Superior temporal gyrus (tissue), 1 donor: Measurements from ENCODE around the gene PAX3.

Experiments used
- DNase-seq: peaks from one replicate; pipeline ENCODE4 v3.0.0-alpha.2; 2016; ENCODE audit errors: extremely low spot score

The PAX3 gene

DNA sequence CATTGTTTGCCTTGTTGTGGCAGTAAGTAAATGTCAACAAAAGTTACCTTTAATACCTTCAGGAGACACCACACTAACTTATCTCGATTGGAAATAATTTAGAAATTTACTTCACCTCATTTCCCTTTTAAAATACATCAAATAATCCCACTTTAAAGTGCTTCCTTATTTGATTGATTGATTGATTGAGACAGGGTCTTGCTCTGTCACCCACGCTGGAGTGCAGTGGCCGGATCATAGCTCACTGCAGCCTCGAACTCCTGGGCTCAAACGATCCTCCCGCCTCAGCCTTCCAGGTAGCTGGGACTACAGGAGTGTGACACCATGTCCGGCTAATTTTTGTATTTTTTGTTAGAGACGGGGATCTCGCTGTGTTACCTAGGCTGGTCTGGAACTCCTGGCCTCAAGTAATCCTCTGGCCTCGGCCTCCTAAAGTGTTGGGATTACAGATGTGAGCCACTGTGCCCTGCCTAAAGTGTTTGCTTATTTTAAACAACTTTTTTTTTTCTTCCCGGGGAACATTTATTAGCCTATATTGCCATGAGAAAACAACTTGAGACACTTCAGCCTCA lies 12.0 kb upstream of the PAX3 start:
- no peak for DNase-seq

DNA sequence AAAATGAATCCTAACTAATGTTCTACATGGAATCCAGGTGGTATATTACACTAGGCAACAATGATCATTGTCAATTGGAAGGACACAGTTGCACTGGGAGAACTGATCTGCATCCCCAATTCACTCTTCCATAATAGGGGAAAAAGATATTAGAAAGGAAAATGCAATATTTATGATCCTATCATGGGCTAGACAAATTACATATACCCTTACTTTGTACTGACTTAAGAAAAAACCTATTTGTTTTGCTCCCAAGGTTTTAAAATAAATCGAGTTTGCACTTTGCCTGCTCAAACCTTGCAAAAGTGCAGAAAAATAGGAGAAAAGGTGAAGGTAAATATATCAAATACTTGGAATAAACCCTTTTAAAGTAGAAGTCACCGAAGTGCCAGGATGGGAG lies 11.0 kb upstream of the PAX3 start:
- no peak for DNase-seq

DNA sequence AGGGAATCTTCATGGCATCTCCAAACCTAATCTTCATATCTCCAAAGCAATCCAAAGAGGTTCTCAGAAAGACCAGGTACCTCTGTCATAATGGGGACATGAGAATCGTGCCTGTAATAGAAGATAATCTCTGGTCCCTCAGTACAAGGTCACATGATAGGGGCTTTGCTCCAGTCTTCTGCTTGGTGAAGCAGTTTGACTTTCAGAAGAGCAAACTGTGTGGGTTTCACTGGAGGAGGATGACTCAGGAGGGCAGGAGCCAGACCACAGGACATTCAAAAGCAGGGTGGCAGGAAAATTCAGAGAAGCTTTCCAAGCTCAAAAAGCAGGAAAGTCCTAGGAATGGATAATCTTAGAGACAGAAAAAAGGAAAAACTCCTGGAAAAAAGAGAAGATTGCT lies 10.6 kb upstream of the PAX3 start:
- no peak for DNase-seq

DNA sequence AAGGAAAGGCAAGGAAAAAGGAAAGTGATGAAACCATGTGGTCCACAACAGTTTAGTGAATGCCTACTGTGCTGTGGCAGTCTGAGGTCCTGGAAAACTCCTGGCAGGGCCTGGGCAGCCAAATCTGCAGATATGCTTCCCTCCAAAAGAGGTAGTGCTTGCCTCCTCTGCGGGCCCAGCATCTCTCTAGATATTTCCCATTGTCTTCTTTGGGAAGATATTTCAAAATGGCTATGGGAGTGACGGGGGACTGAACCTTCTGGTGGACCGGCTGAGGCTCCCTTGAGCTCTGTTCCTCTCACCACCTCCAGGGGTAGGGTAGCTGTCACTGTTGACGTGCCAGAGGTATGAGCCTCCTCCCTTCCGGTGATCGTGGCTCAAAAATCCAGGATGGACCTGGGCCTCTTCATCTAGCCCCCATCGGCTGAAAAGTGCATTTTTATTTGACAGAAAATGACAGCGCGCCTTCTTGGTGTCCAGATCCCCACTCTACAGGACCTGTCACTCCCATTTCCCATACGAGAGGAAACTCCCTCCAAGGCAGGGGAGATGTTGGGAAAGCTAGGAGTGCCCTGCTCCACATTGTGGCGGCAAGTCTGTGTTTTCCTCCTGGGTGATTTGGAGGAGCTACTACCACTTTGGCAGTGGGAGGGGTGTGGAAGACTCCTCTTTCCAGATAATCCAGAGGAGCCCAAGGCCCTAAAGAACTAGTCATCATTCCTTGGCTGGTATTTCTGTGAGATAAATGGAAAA lies 9.4 kb upstream of the PAX3 start:
- DNase-seq, result no peak

DNA sequence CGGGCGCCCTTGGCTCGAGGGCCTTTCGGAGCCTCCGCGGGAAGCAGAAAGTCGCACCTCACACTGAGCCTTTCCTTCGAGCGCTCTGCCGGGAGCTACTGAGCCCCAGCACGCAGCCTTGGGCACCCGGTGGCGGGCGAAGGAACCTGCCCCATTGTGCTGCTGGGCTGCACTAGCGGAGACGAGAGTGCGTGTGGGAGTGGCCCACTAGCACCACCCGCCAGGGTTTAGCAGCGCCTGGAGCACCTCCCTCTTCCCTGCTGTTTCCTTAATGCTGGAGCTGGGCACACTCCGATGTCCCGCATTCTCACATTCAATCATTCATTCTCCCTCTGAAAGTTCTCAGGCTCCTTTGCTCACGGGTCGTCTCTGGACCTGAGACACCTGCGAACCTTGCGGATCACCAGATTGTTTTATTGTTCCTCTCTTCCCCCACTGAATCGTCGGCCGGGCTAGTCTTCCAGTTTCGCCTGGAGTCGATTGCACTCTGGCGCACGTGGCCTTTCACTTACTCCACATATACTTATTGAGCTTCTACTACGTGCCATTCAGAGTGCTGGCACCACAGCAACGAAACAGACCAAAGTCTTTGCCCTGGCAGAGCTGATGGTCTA lies 8.5 kb upstream of the PAX3 start:
- DNase-seq, result no peak

DNA sequence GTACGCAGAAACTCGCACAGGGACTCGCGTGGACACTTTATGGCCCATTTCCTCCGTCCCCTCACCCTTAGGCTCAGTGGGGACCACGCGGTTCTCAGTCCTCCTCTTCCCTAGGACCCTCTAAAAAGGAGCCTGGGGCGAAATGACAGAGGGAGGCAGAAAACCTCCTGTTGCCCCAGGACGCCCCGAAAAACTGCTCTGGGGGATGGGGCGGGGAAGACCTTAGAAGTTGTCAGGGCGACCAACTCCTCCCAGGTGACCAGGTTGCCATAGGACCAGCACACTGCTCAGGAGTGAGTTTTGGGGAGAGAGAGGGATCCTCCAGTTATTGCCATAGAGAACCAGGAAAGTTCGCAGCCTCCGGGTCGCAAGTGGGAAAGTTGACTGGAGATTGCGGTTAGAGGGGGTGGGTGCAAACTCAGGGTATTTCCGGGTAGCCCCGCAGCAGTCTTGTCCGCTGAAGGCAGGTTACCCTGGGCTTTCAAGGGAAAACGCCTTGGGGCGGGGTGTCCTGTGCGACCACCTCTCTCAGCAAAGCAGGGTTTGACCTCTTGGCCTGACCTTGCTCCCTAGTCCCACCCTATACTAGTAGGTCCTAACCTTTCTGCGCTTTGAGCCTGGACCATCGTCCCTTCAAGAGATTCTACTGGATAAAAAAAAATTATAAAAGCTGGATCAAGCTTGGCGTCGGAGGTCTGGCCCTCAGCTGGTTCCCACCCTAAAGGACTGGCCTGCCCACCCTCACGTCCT lies 7.8 kb upstream of the PAX3 start:
- DNase-seq, result no peak

DNA sequence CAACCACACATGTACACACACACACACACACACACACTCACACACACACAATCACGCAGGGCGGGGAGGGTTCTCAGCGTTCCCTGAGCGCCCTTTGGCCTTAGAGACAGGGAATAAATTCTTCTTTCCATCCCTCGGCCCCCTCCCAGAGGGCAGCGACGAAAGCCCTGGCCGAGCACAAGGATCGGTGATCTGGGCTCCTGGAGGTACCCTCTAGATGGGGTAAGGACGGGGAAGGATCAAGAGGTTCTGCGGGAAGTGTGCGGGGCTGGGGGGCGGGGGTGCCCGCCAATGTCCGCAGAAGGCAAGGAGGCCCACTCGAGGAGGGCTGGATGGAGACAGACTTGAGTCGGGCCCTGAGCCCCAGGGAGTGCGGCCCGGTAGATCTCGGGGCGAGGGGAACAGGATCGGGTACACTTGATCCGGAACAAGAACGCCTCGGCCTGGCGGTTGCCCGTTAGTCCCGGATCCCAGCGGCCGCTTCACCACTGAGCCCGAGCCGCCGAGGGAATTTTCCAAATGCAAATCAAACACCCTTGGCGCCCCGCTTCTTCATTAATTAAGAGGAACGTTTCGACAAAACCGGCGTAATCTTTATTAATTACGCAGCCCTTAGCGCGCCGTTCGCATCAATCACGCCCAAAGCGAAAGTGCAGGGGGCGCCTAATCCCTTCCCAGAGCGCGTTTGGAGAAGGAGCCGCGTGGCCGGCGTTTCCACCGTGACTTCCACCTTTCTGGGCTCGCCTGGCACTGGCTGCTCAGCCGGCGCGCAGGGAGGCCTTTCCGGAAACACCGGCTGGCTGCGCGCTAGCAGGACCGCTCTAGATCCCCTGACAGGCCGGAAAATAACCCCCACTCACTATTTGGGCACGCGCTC lies 7.0 kb upstream of the PAX3 start:
- no peak for DNase-seq

DNA sequence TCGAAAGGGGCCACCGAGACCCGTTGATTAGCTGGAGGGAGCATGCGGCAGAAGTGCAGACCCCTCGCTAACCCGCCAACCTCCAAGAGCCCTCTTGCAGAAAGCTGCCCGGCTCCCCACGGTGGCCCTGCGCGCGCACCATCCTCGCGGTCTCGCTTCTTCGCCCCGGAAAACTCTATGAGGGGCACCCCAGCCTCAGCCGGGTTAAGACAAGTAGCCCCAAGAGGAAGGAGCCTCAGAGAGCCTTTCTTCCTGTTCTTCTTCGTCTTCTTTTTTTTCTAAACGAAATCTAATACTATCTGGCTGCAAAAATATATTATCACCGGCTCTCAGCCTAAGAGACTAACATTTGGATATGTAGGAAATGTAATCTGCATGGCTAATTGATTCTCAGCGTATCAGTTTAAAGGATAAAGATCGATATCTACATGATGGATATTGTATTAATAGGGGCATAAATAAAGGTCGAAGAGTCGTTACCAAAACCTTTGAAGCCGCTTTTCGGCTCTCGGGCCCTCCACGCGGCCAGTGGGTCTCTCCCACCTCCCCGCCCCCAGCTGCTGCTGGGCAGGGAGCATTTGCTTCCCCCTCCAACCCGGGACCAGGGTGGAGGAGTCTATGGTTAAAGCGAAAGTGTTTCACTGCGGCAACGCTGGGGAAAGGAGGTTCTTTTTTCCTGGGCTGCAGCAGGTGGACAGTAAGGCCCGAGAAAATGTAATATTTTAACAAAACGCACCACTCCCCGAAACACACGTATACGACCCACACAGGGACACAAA lies 6.1 kb upstream of the PAX3 start:
- DNase-seq, result no peak

DNA sequence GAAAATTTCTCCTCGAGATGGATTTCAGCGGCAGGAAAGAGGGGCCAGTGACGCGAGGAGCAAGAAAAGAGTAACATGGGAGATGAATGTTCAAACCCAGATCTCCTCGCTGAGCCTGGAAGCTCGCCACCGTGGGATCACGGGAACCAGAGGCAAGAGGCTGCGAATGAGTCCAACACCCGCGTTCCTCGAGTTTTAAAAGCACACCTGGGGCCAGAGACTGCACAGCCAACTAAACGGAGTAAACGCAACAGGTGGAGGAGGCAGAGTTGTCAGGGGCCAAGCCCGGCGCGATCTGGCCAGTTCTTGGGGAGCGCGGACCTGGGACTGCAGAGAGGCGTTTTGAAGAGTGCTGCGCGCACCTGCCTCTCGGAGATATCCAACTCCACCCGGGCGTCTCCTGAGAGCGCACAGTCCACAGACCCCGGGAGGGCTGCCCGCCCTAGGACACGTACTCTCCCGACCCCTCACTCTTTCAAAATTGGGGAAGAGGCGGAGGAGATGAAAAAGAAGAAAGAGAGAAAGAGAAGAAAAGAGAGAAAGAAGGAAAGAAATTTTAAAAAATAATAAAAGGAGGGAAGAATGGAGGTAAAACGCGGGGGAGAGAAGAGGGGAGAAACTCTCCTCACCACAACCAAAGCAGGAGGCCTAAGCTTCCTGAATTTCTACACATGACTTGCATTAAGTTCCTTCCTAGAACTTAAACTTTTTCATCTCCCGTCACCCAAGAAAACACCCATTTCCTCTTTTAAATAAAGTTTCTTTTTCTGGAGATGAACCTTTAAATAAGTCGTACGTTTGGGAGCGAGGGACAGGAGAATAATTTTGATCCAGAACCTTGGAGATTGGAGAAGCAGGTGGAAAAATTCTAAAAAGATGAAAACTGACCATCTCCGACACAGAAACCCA lies 5.3 kb upstream of the PAX3 start:
- no peak for DNase-seq

DNA sequence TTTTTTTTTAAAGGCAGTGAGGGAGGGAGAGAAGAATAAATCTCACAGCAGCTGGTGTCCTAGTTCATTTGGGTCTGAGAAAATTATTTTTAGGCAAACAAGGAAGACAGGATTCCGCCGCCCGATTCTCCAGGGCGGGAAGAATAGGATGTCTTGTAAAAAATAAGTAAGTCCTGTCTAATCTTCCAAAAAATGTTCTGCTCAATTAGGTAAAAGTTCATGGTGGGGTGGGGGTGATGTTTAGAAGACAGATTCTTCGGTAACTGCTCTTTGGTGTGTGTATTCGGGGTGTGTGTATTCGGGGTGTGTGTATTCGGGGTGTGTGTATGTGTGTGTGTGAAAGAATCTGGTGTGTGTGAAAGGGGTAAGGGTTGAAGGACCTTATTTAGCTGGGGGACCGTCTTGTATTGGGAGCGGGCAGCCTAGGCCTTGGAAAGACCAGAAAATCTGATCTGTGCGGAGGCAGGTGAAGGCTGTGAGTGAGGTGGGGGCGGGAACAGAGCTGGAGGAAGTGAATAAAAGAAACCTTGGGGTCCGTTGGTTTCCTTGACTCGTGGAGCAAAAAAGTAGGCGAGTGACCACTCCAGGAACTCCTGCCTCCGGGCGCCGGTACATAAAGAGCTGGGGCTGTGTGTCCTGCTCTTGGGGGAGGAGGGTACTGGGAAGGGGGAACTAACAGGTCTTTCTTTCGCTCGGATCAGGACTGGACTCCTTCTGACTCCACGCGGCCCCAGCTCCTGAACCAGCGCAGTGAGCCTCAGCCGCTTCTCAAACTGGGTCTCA lies 4.4 kb upstream of the PAX3 start:
- DNase-seq, result no peak

DNA sequence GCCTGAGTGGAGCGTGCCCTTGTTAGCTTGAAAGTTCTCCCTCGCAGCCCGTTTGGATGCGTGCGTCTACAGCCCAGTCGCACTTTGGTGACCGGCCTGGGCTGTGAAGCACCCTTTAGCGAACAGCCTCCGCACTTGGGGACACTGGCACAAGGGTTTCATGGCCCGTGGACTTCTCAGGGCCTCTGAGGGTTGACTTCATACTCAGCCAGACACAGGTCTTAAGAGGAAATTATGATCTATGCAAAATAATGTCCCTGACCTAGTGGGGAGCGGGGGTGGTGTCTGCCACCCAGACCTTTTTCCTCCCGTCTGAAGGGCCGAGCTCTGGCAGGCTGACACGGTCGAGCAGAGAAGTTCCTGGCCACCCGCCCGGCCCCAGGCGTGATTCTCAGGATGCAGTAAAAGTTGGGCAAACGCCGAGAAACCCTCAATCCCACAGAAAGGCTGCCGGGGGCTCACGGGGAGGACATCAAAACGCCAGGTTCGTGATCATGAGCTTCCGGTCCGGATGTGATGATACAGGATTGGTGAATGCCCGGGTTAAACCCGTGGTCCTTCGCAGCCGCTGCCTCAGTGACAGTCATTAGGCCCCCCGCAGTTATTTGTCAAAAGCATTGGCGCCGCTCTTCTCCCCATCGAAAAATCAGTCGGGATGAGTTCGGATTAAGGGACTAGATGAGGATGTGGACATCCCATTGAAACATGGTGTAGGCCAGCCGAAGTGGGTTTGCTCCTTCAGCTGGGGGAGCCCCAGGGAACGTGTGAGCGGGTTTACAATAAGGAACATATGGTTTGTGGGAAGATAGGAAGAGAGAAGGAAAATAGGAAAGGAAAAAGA lies 3.6 kb upstream of the PAX3 start:
- no peak for DNase-seq

DNA sequence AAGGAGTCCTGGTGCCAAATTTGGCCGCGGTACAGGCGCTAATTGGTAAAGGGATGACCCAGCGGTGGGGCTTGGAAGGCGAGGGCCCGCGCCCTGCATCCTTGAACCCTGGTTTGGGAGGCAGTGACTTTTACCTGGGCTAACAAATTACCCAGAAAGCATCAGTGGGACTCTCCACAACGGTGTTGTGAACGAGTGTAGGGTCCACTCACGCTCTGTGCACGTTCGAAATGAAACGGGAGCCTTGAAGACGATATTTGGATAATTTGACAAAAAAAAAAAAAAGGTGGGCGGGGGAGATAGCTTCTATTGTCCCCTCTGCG lies 3.0 kb upstream of the PAX3 start:
- DNase-seq, result no peak

DNA sequence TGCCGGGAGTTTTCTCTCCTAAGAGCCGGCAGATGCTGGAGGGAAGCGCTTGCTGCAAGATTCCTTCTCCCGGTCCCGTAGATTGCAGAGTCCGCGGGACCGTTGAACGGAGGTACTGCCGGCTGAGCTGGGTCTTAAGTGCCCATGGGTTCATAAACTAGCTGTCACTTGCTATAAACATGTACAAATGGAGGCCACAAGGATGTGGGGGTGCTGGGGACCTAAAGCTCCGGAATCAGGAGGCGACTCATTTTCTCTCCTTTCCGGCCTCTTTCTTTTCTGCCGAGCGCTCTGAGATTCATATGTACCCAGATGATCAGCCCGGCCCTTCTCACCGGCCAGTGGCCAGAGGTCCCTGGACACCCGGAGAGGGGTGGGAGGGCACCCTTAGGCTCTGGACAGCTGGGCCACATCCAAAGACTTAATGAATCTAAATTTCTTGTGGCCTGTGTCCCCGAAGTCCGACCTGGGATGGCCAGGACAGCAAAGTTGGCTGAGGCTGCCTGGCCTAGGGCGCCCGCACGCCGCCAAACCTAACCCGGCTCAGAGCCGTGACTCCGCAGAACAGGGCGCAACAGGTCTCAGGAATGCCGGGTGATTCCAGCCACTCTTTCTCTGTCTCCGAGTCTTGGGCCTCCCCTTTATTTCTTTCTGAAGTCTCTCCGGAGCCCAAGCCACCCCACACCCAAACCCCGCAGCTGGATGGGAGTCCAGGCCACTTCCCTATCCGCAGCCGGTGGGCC lies 2.4 kb upstream of the PAX3 start:
- DNase-seq, result no peak

DNA sequence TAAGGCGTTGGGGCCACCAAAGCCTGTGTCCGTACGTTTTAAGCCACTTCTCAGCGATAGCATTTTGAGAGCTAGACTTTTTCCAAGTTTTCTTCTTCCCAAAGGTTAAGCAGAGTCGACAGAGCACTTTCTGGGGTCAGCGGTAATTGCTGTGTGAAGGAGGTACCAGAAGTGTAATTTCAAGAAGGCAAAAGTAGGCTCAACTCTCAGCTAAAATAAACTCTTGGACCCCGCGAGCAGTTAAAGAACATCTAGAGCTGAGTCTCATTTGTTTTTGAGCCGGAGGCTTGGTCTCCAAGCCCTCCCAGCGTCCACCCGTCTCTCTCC lies 1.9 kb upstream of the PAX3 start:
- DNase-seq, result no peak

DNA sequence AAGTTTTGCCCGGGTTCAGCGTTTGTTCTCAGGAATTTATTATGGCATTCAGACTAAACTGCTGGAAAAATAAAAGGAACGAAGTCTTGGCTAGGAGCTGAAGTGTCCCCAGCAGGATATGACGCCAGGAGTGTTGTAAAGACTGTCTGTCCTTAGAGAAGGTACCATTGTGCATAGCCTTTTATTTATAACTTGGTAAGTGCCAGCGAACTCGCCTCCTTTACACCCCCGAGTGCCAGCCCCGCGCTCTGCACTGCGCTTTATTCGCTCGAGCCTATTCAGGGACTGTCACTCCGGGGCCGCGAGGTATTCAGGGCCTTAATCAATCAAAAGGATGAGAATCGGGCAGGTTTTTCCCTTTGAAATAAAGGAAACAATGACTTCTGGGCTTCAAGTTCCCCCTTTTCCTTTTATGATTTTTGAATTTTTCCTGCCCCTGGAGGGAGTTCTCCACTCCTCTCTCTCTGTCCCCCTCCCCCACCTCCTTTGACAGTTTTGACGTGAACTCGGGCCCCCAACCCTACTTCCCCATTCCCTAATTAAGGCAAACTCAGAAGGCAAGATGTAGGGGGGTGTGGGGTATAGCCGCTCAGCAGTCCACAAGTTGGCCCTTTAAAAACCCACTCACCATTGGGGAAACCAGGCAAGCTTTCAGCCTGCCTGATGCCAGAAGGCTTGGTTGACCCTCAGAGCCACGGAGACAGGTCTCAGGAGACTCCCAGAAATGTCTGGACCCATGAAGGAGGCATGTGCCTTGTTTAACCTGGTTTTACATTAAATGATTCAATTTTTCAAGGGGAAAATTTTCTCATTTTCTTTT lies 1.3 kb upstream of the PAX3 start:
- no peak for DNase-seq

DNA sequence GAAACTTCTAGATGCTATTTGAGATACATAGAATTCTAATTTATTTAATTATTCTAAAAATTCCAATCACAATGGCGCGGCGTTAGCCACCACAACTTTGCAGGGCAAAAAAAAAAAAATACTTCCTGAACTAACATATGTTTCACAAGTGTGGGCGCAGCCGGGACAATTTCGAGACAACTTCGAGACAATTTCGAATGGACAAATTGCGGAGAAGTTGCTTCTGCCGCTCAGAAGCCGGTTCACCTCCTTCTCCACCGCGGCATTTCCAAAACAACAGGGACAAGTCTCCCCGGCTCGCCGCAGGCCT lies 842 bp downstream of the PAX3 start:
- no peak for DNase-seq

DNA sequence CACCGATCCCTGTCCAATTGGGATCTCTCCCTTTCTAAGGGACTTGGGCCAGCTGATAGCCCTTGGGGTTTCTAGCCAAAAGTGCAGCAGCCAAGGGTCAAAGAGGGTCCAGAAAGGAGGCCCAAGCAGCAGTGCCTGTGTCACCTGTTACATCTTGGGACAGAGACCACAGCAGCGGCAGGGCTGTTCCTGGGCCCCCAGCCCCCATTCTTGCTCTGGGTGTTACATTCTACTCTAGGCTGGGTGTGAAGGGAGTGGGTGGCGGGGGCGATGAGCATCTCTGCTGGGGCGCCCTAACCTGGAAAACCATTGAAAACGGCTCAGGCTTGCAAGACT lies 1.2 kb downstream of the PAX3 start:
- no peak for DNase-seq
